Middle frontal gyrus (tissue), 1 donor: ENCODE data around the gene KLF11.
"Not testable (repeated sequence)": the region's sequence is repeated elsewhere in the genome, so short reads cannot be mapped to it uniquely, and the experiment has no call there.

Source experiments
- DNase-seq: peaks from one replicate; pipeline ENCODE4 v3.0.0-alpha.2; 2015; ENCODE audit warnings: low spot score; ENCODE audit errors: extremely low spot score

Gene KLF11

GRCh38 chr2:10009271-10009810, 34.0 kb upstream of the KLF11 start:
- no peak for DNase-seq

- DNase-seq = no peak
Measured at GRCh38 chr2:10009811-10010781, 33.3 kb upstream of the KLF11 start.

- not testable (repeated sequence) for DNase-seq
Measured at GRCh38 chr2:10010861-10011605, 32.3 kb upstream of the KLF11 start.

- not testable (repeated sequence) for DNase-seq
Measured at GRCh38 chr2:10011606-10012325, 31.6 kb upstream of the KLF11 start.

- not testable (repeated sequence) for DNase-seq
Measured at GRCh38 chr2:10012366-10012962, 30.9 kb upstream of the KLF11 start.

- DNase-seq = no peak
Measured at GRCh38 chr2:10012963-10013461, 30.3 kb upstream of the KLF11 start.

- DNase-seq = not testable (repeated sequence)
Measured at GRCh38 chr2:10013651-10014417, 29.5 kb upstream of the KLF11 start.

- no peak for DNase-seq
Measured at GRCh38 chr2:10014418-10015190, 28.7 kb upstream of the KLF11 start.

- not testable (repeated sequence) for DNase-seq
Measured at GRCh38 chr2:10015376-10015989, 27.9 kb upstream of the KLF11 start.

GRCh38 chr2:10016001-10016801, 27.1 kb upstream of the KLF11 start:
- DNase-seq = no peak

- DNase-seq = no peak
Measured at GRCh38 chr2:10016802-10017258, 26.5 kb upstream of the KLF11 start.

- no peak for DNase-seq
Measured at GRCh38 chr2:10017313-10017941, 25.9 kb upstream of the KLF11 start.

GRCh38 chr2:10019174-10019573, 24.2 kb upstream of the KLF11 start:
- no peak for DNase-seq

GRCh38 chr2:10019602-10020400, 23.5 kb upstream of the KLF11 start:
- no peak for DNase-seq

- DNase-seq = no peak
Measured at GRCh38 chr2:10022041-10022421, 21.3 kb upstream of the KLF11 start.

GRCh38 chr2:10022445-10022844, 20.9 kb upstream of the KLF11 start:
- no peak for DNase-seq
